A549 (cell line): ENCODE results near the gene ME2. TPM values are rescaled to one million over a fixed set of nuclear protein-coding genes. Genes with fewer than 3 reads are reported as not detected.
"Not testable (repeated sequence)": the region's sequence is repeated elsewhere in the genome, so short reads cannot be mapped to it uniquely, and the experiment has no call there.

Source experiments
- ATAC-seq, 2 experiments: fragments of 200-7000 bp in 1 of 2; fragments of >200 bp in 1 of 2; cut with Nextera tagmentation in 1 of 2; cut with Tn5 transposase in 1 of 2; 3 replicates each; pipeline versions ENCODE4 v1.8.0 to v1.9.1; 2018 to 2020; ENCODE audit warnings: mild to moderate bottlenecking in 1 of 2, moderate library complexity in 1 of 2
- CTCF ChIA-PET: fragments of 300-600 bp; sonication (Branson Sonifier 250); formaldehyde crosslinking; extraction: SDS; loops from one replicate; lab custom pipeline; 2021; ENCODE audit warnings: antibody characterized with exemption, inconsistent platforms; lab: Yijun Ruan, JAX
- POLR2A ChIA-PET: fragments of 350-600 bp; formaldehyde crosslinking; extraction: SDS; loops from one replicate; lab custom pipeline; 2021; ENCODE audit warnings: antibody characterized with exemption, inconsistent platforms; lab: Yijun Ruan, JAX
- DNase-seq, 2 experiments: peaks; one replicate each; pipeline versions ENCODE4 v3.0.0 to v3.0.0-alpha.2; 2011 to 2016; ENCODE audit warnings: low read depth in 1 of 2, low spot score in 1 of 2
- FAIRE-seq: peaks from 2 replicates; lab custom pipeline; 2011; peaks lifted over from hg19 to GRCh38; lab: Jason Lieb, UNC
- H3K27ac ChIP-seq, 2 experiments: fragments of >200 bp; sonication (Bioruptor Twin); formaldehyde crosslinking; 3 replicates each; pipeline ENCODE4 v1.5.1; 2016 to 2017
- H3K4me1 ChIP-seq: fragments of >200 bp; sonication (Bioruptor Twin); formaldehyde crosslinking; 3 replicates; pipeline ENCODE4 v1.6.1; 2016
- H3K4me2 ChIP-seq: fragments of >200 bp; sonication (Bioruptor Twin); formaldehyde crosslinking; 3 replicates; pipeline ENCODE4 v1.6.1; 2016
- H3K4me3 ChIP-seq: fragments of >200 bp; sonication (Bioruptor Twin); formaldehyde crosslinking; 3 replicates; pipeline ENCODE4 v1.5.1; 2016
- H3K9me3 ChIP-seq: fragments of >200 bp; sonication (Bioruptor Twin); formaldehyde crosslinking; 3 replicates; pipeline ENCODE4 v1.6.1; 2016
- CEBPB ChIP-seq, 2 experiments: fragments of >200 bp in 1 of 2; sonication (Bioruptor Twin) in 1 of 2; formaldehyde crosslinking in 1 of 2; IDR thresholded peaks; 2 replicates each; pipeline ENCODE4 v1.6.1; 2012 to 2016
- CHD4 ChIP-seq: fragments of 200-600 bp; sonication (generic); IDR thresholded peaks from 2 replicates; pipeline ENCODE4 v1.6.1; 2016; ENCODE audit warnings: antibody characterized with exemption, mild to moderate bottlenecking, borderline replicate concordance
- EP300 ChIP-seq, 2 experiments: fragments of >200 bp; sonication (Bioruptor Twin); formaldehyde crosslinking; IDR thresholded peaks; 2 replicates in 1 of 2; 3 replicates in 1 of 2; pipeline ENCODE4 v1.6.1; 2016 to 2017
- FOSB ChIP-seq: fragments of 250-450 bp; sonication (Bioruptor Pico); IDR thresholded peaks from 2 replicates; pipeline ENCODE4 v1.5.0; 2020; ENCODE audit warnings: mild to moderate bottlenecking, moderate library complexity
- FOSL2 ChIP-seq, 2 experiments: fragments of 450-650 bp in 1 of 2; fragments of >200 bp in 1 of 2; sonication (Bioruptor Twin) in 1 of 2; formaldehyde crosslinking; IDR thresholded peaks; 2 replicates each; pipeline versions ENCODE4 v1.5.0 to v1.6.1; 2016 to 2020; ENCODE audit warnings: mild to moderate bottlenecking in 1 of 2, moderate library complexity in 1 of 2
- GATA3 ChIP-seq: IDR thresholded peaks from 2 replicates; pipeline ENCODE4 v1.6.1; 2012; ENCODE audit warnings: borderline replicate concordance
- JUN ChIP-seq, 2 experiments: fragments of >200 bp; sonication (Bioruptor Twin); formaldehyde crosslinking; IDR thresholded peaks; 2 replicates in 1 of 2; 3 replicates in 1 of 2; pipeline ENCODE4 v1.6.1; 2016 to 2017
- JUNB ChIP-seq: fragments of >200 bp; sonication (Bioruptor Twin); formaldehyde crosslinking; IDR thresholded peaks from 2 replicates; pipeline ENCODE4 v1.6.1; 2016
- MAFK ChIP-seq: fragments of 450-650 bp; IDR thresholded peaks from 2 replicates; pipeline ENCODE4 v1.6.1; 2014; ENCODE audit not compliant: partially characterized antibody
- TP53 ChIP-seq: fragments of 250-450 bp; sonication (Bioruptor Pico); IDR thresholded peaks from 2 replicates; pipeline ENCODE4 v1.5.0; 2021; ENCODE audit warnings: mild to moderate bottlenecking, moderate library complexity
- WGBS: methylation state at CpG from one replicate; pipeline ENCODE4 v1.1.6; 2017; ENCODE audit errors: missing lambda C conversion rate; 5-methylcytosine and 5-hydroxymethylcytosine counted together
- polyA plus RNA-seq, 4 experiments: library from polyadenylated mRNA; depleted of rRNA in 3 of 4; stranded (reverse); fragments of >200 nt; fragmentation: RNase III in 1 of 4; extraction: RNeasy Plus Mini Kit Qiagen cat#74134 plus additional on column Dnase treatment in 1 of 4; gene quantifications; 2 replicates in 3 of 4; 3 replicates in 1 of 4; pipeline ENCODE4 v1.2.3, GENCODE V29; 2011 to 2017
- TF ChIP-seq, protein P1 (sequence below): IDR thresholded peaks from 2 replicates; pipeline ENCODE4 v1.6.1; 2012
- TF ChIP-seq, protein P2 (sequence below): fragments of >200 bp; sonication (Bioruptor Twin); formaldehyde crosslinking; IDR thresholded peaks from 2 replicates; pipeline ENCODE4 v1.6.1; 2016
- TF ChIP-seq, protein P3 (sequence below): fragments of >200 bp; sonication (Bioruptor Twin); formaldehyde crosslinking; IDR thresholded peaks from 3 replicates; pipeline ENCODE4 v1.5.1; 2016
- TF ChIP-seq, protein P4 (sequence below): fragments of 150-350 bp; IDR thresholded peaks from 2 replicates; pipeline ENCODE4 v1.6.1; 2014; ENCODE audit warnings: low read depth, mild to moderate bottlenecking, low read length

The ME2 gene
- polyA plus RNA-seq, 2 of the 4 experiments (the other 2 are of a cell fraction): 46.8 to 88.0 TPM

DNA sequence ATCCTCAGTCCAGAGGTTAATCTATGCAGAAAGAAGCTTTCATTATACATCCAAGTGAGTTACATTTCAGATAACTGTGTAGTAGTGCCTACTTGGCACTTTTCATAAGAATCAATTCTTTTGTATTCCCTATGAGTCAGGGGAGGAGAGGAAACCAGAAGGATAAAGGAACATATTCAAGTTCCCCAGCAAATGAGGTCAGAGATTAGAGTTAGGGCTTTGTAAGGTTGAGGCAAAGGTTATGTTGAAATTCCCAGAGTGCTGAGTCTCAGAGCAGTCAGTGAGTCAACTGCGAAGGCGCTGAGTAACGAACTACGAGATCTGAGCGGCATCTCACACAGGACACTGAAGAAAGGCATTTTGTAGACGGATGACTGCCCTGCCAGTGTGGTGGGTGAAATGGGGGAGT is 25.1 kb upstream of the ME2 start:
- DNase-seq (peak; percentile 37 to 79), ATAC-seq (peak; percentile 95 to 96), FAIRE-seq (no peak)
- POLR2A ChIA-PET: no interaction called here
- H3K4me3 ChIP-seq: no peak overlapping the region
- peak overlapping the region; percentile 78 to 92 for H3K27ac ChIP-seq
- peak; percentile 35 to 56; a peak in 1 of 5 replicates for TF ChIP-seq JUN (IDR thresholded peaks at IDR 0.05)
- TF ChIP-seq GATA3: peak; percentile 42; the same call in 1 of the 2 replicates
- peak in 1 of 2 experiments; percentile 29; a peak in 1 of 5 replicates for TF ChIP-seq EP300 (IDR thresholded peaks at IDR 0.05)
- TF ChIP-seq, protein P1, sequence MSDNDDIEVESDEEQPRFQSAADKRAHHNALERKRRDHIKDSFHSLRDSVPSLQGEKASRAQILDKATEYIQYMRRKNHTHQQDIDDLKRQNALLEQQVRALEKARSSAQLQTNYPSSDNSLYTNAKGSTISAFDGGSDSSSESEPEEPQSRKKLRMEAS: peak; percentile 56; the same call in 1 of the 2 replicates
- TF ChIP-seq MAFK: peak; percentile 97
- TF ChIP-seq, protein P2, sequence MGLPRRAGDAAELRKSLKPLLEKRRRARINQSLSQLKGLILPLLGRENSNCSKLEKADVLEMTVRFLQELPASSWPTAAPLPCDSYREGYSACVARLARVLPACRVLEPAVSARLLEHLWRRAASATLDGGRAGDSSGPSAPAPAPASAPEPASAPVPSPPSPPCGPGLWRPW: no peak
- TF ChIP-seq FOSB (CRISPR knock-in tag): no peak
- peak; percentile 41; the same call in 1 of the 2 replicates for TF ChIP-seq FOSL2 (IDR thresholded peaks at IDR 0.05)
- TF ChIP-seq FOSL2 (CRISPR knock-in tag; IDR thresholded peaks at IDR 0.05): peak; percentile 63
- TF ChIP-seq, protein P3, sequence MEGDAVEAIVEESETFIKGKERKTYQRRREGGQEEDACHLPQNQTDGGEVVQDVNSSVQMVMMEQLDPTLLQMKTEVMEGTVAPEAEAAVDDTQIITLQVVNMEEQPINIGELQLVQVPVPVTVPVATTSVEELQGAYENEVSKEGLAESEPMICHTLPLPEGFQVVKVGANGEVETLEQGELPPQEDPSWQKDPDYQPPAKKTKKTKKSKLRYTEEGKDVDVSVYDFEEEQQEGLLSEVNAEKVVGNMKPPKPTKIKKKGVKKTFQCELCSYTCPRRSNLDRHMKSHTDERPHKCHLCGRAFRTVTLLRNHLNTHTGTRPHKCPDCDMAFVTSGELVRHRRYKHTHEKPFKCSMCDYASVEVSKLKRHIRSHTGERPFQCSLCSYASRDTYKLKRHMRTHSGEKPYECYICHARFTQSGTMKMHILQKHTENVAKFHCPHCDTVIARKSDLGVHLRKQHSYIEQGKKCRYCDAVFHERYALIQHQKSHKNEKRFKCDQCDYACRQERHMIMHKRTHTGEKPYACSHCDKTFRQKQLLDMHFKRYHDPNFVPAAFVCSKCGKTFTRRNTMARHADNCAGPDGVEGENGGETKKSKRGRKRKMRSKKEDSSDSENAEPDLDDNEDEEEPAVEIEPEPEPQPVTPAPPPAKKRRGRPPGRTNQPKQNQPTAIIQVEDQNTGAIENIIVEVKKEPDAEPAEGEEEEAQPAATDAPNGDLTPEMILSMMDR: no peak
- TF ChIP-seq CEBPB (IDR thresholded peaks at IDR 0.05): peak; percentile 14 to 75; a peak in 2 of 4 replicates
- peak; percentile 55; the same call in 1 of the 2 replicates for TF ChIP-seq JUNB
- TF ChIP-seq CHD4: no peak
- peaks cover 39% of the 10 kb centered on the region for H3K4me1 ChIP-seq
- CTCF ChIA-PET: interaction anchor here (0.5 to 1.2 kb wide), 2 partner anchors 9 to 34 kb away, joined by 3 read pairs; no protein-coding TSS in a partner anchor
- H3K9me3 ChIP-seq: no peaks in the 10 kb centered on the region
- peak overlapping the region; percentile 75 for H3K4me2 ChIP-seq
- WGBS: 6% methylated on average over 6 of the region's 6 CpGs

DNA sequence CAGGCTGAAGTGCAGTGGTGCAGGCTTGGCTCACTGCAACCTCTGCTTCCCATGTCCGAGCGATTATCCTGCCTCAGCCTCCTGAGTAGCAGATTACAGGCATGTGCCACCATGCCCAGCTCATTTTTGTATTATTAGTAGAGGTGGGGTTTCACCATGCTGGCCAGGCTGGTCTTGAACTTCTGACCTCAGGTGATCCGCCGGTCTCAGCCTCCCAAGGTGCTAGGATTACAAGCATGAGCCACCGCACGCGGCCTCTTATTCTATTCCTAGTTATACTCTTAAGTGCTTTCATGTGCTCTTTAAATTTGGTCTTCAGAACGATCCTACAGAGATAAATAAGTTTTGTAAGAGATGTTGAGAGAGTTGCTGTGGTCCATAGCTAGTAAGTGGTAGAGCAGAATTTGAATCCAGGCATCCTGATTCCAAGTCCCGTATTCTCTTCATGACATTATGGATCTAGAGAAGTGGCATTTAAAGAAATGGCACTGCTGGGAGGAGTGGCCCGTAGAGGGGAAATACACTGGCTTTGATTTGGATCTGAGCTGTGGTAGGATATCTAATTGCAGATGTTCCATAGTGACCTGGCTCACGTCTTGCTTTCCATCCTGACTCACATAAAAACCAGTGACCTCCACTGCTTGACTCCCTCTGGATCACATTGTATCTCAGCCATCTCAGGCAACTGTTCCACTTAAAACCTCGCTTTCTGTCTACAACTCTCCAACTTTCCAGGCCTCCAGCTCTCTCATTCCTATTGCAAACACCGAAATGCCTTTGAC is 22.8 kb upstream of the ME2 start:
- H3K4me3 ChIP-seq: no peak overlapping the region
- DNase-seq: no peak
- TF ChIP-seq TP53 (CRISPR knock-in tag) (no peak), JUN (IDR thresholded peaks at IDR 0.05) (no peak)
- TF ChIP-seq, protein P4, sequence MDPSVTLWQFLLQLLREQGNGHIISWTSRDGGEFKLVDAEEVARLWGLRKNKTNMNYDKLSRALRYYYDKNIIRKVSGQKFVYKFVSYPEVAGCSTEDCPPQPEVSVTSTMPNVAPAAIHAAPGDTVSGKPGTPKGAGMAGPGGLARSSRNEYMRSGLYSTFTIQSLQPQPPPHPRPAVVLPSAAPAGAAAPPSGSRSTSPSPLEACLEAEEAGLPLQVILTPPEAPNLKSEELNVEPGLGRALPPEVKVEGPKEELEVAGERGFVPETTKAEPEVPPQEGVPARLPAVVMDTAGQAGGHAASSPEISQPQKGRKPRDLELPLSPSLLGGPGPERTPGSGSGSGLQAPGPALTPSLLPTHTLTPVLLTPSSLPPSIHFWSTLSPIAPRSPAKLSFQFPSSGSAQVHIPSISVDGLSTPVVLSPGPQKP: no peak
- TF ChIP-seq, all 56 proteins: peak for 0
- H3K4me2 ChIP-seq: no peak overlapping the region
- POLR2A ChIA-PET: no interaction called here
- no peak for ATAC-seq
- WGBS: 87% methylated on average over 13 of the region's 13 CpGs
- no peaks in the 10 kb centered on the region for H3K9me3 ChIP-seq
- CTCF ChIA-PET: interaction anchor here (0.8 to 3.2 kb wide), 4 partner anchors 10 to 35 kb away, joined by 3 to 14 read pairs (median 6); partner anchors contain the start of gene MRO
- peak overlapping the region; percentile 59 to 92; a peak in 5 of 6 replicates for H3K27ac ChIP-seq
- FAIRE-seq: no peak
- peaks cover 33% of the 10 kb centered on the region for H3K4me1 ChIP-seq

DNA sequence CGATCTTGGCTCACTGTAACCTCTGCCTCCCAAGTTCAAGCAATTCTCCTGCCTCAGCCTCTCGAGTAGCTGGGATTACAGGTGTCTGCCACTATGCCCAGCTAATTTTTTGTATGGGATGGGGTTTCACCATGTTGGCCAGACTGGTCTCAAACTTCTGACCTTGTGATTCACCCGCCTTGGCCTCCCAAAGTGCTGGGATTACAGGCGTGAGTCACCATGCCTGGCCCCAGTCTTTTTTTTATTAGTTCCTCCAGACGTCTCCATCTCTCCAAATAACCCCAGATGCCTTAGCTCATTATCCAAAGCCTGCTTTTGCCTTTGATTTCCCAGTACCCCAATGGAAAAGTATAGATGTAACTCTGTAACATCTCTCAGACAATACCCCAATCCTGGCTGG is 21.8 kb upstream of the ME2 start:
- FAIRE-seq; POLR2A ChIA-PET; H3K4me3 ChIP-seq; H3K9me3 ChIP-seq; TF ChIP-seq FOSL2 (IDR thresholded peaks at IDR 0.05): not testable (repeated sequence)
- 29% methylated on average over 4 of the region's 5 CpGs for WGBS
- peak in 1 of 2 experiments; percentile 23 for DNase-seq
- CTCF ChIA-PET: interaction anchor here (0.6 to 3.2 kb wide), 4 partner anchors 10 to 36 kb away, joined by 3 to 14 read pairs (median 6); partner anchors contain the start of gene MRO
- H3K4me1 ChIP-seq: peaks cover 33% of the 10 kb centered on the region
- H3K27ac ChIP-seq: peak overlapping the region; percentile 71 to 92
- peak; percentile 32; the same call in 1 of the 2 replicates for TF ChIP-seq GATA3
- TF ChIP-seq JUNB: 0 out of 2 replicates have a peak, but pooled peaks have one; percentile 21
- 0 out of 5 replicates have a peak, but pooled peaks of 1 of the 2 experiments have one; percentile 23 for TF ChIP-seq EP300 (IDR thresholded peaks at IDR 0.05)
- TF ChIP-seq FOSL2 (CRISPR knock-in tag; IDR thresholded peaks at IDR 0.05): peak; percentile 62
- peak in 1 of 2 experiments; percentile 32; a peak in 3 of 6 replicates for ATAC-seq
- H3K4me2 ChIP-seq: peak overlapping the region; percentile 27; the same call in 1 of the 3 replicates
